ENCODE results near the gene TGM1. TPM values are rescaled to one million over a fixed set of nuclear protein-coding genes. Genes with fewer than 3 reads are reported as not detected.

TGM1 gene
- total RNA-seq, 4 donors from 2014 or later: 0.52 to 3.3 (median 1.6) TPM

GRCh38 chr14:24258119-24258518 lies 4.9 kb downstream of the TGM1 start:
- peaks cover 0 to 21% (median 0%) of the 10 kb centered on the region in 4 donors for H3K36me3 ChIP-seq
- H3K27ac ChIP-seq (replicated peaks in 1 of 4): no peak overlapping the region
- TF ChIP-seq POLR2A (IDR thresholded peaks at IDR 0.05; ENCODE audit: low read depth) (no peak), EP300 (IDR thresholded peaks at IDR 0.05) (no peak), POLR2AphosphoS5 (IDR thresholded peaks at IDR 0.05) (no peak)
- TF ChIP-seq, protein P1, sequence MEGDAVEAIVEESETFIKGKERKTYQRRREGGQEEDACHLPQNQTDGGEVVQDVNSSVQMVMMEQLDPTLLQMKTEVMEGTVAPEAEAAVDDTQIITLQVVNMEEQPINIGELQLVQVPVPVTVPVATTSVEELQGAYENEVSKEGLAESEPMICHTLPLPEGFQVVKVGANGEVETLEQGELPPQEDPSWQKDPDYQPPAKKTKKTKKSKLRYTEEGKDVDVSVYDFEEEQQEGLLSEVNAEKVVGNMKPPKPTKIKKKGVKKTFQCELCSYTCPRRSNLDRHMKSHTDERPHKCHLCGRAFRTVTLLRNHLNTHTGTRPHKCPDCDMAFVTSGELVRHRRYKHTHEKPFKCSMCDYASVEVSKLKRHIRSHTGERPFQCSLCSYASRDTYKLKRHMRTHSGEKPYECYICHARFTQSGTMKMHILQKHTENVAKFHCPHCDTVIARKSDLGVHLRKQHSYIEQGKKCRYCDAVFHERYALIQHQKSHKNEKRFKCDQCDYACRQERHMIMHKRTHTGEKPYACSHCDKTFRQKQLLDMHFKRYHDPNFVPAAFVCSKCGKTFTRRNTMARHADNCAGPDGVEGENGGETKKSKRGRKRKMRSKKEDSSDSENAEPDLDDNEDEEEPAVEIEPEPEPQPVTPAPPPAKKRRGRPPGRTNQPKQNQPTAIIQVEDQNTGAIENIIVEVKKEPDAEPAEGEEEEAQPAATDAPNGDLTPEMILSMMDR (IDR thresholded peaks at IDR 0.05): no peak
- 85% methylated on average over 9 of the region's 9 CpGs for WGBS
- no peaks in the 10 kb centered on the region for H3K27me3 ChIP-seq
- peaks cover 0 to 9% (median 2%) of the 10 kb centered on the region in 4 donors for H3K4me1 ChIP-seq
- no peak for DNase-seq (ENCODE audit: extremely low spot score)
- H3K4me3 ChIP-seq: no peak overlapping the region
- intact Hi-C loops (cut with DNase I): no loop called here
- no peaks in the 10 kb centered on the region for H3K9me3 ChIP-seq

- intact Hi-C loops (cut with DNase I): no loop called here
- WGBS: 76% methylated on average over 4 of the region's 4 CpGs
- Histone ChIP-seq H3K27ac (replicated peaks in 1 of 4) (no peak overlapping the region), H3K27me3 (no peaks in the 10 kb centered on the region), H3K4me1 (peaks cover 0 to 9% (median 2%) of the 10 kb centered on the region in 4 donors), H3K9me3 (no peaks in the 10 kb centered on the region), H3K4me3 (no peak overlapping the region), H3K36me3 (peaks cover 0 to 26% (median 0%) of the 10 kb centered on the region in 4 donors)
- no peak for TF ChIP-seq EP300 (IDR thresholded peaks at IDR 0.05)
- no peak for DNase-seq (ENCODE audit: extremely low spot score)
Measured at GRCh38 chr14:24256960-24257359, 6.0 kb downstream of the TGM1 start.

- intact Hi-C loops (cut with DNase I): no loop called here
- Histone ChIP-seq H3K4me1 (peaks cover 0 to 9% (median 2%) of the 10 kb centered on the region in 4 donors), H3K4me3 (no peak overlapping the region), H3K36me3 (peaks cover 0 to 26% (median 0%) of the 10 kb centered on the region in 4 donors), H3K27ac (replicated peaks in 1 of 4) (no peak overlapping the region), H3K9me3 (no peaks in the 10 kb centered on the region), H3K27me3 (no peaks in the 10 kb centered on the region)
- TF ChIP-seq POLR2AphosphoS5 (IDR thresholded peaks at IDR 0.05) (no peak), EP300 (IDR thresholded peaks at IDR 0.05) (no peak), POLR2A (IDR thresholded peaks at IDR 0.05; ENCODE audit: low read depth) (no peak)
- TF ChIP-seq, protein P1 (IDR thresholded peaks at IDR 0.05): no peak
- 87% methylated on average over 9 of the region's 12 CpGs for WGBS
- DNase-seq (ENCODE audit: extremely low spot score): no peak
Measured at GRCh38 chr14:24255931-24256711, 6.9 kb downstream of the TGM1 start.

GRCh38 chr14:24255438-24255837 lies 7.5 kb downstream of the TGM1 start:
- no peak overlapping the region for H3K27ac ChIP-seq (replicated peaks in 1 of 4)
- TF ChIP-seq, protein P1 (IDR thresholded peaks at IDR 0.05): no peak
- TF ChIP-seq EP300 (IDR thresholded peaks at IDR 0.05): no peak
- no peak for TF ChIP-seq POLR2A (IDR thresholded peaks at IDR 0.05; ENCODE audit: low read depth)
- H3K4me3 ChIP-seq: no peak overlapping the region
- peaks cover 0 to 26% (median 0%) of the 10 kb centered on the region in 4 donors for H3K36me3 ChIP-seq
- no peak for DNase-seq (ENCODE audit: extremely low spot score)
- WGBS: 89% methylated on average over 8 of the region's 8 CpGs
- no peaks in the 10 kb centered on the region for H3K9me3 ChIP-seq
- intact Hi-C loops (cut with DNase I): no loop called here
- H3K27me3 ChIP-seq: no peaks in the 10 kb centered on the region
- peaks cover 0 to 9% (median 2%) of the 10 kb centered on the region in 4 donors for H3K4me1 ChIP-seq

- TF ChIP-seq EP300 (IDR thresholded peaks at IDR 0.05) (no peak), POLR2AphosphoS5 (IDR thresholded peaks at IDR 0.05) (no peak), POLR2A (IDR thresholded peaks at IDR 0.05; ENCODE audit: low read depth) (no peak)
- 91% methylated on average over 16 of the region's 19 CpGs for WGBS
- Histone ChIP-seq H3K9me3 (no peaks in the 10 kb centered on the region), H3K4me1 (peaks cover 0 to 9% (median 2%) of the 10 kb centered on the region in 4 donors), H3K4me3 (no peak overlapping the region), H3K27me3 (no peaks in the 10 kb centered on the region), H3K27ac (replicated peaks in 1 of 4) (no peak overlapping the region), H3K36me3 (peaks cover 0 to 26% (median 0%) of the 10 kb centered on the region in 4 donors)
- intact Hi-C loops (cut with DNase I): no loop called here
- DNase-seq (ENCODE audit: extremely low spot score): no peak
Measured at GRCh38 chr14:24254630-24255392, 8.2 kb downstream of the TGM1 start.
